ENCODE results near the gene APMAP. TPM values are rescaled to one million over a fixed set of nuclear protein-coding genes. Genes with fewer than 3 reads are reported as not detected.

APMAP gene
- total and polyA plus RNA-seq, 2 of the 13 experiments (the other 11 are each of a cell fraction or from before 2014, with no cell fraction given) = 168 to 214 TPM

DNA sequence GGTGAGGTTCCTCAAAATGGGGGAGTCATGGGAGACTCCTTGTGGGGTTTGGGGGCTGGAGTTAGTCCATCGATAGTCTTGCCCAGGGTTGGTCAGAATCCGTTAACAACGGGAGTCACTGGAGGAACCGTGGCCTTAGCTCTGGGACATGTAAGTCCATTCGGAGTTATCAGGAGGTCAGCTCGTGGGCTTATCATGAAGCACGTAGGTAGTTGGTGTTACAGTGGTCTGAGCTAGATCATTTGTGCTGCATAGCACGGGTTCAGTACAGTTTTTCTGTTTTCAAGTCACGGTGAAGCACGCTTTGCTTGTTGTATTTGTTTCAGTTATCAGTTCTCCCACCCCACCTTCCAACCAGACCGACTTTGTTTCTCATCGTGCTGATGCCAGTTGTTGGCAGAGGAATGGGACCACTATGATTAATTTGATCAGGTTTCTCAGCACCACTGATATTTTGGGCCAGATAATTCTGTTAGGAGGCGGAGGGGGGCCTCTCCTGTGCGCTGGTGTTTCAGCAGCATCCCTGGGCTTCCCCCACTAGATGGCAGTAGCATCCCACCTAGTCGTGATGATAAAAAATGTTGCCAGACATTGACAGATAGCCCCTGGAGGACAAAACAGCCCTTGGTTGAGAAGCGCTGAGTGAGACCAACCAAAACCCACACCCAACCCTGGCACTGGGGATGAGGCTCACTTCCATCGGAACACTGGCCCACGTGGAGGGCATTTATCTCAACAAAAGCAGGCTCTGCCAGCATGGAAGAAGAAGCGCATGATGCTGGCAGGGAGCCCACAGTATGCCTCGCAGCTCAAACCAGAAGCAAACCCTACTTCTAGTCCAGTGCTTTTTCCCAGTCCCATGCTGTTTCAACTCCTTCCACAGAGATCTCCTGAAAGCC, 2.2 kb upstream of the APMAP start (continued):
- TF ChIP-seq, protein P1, sequence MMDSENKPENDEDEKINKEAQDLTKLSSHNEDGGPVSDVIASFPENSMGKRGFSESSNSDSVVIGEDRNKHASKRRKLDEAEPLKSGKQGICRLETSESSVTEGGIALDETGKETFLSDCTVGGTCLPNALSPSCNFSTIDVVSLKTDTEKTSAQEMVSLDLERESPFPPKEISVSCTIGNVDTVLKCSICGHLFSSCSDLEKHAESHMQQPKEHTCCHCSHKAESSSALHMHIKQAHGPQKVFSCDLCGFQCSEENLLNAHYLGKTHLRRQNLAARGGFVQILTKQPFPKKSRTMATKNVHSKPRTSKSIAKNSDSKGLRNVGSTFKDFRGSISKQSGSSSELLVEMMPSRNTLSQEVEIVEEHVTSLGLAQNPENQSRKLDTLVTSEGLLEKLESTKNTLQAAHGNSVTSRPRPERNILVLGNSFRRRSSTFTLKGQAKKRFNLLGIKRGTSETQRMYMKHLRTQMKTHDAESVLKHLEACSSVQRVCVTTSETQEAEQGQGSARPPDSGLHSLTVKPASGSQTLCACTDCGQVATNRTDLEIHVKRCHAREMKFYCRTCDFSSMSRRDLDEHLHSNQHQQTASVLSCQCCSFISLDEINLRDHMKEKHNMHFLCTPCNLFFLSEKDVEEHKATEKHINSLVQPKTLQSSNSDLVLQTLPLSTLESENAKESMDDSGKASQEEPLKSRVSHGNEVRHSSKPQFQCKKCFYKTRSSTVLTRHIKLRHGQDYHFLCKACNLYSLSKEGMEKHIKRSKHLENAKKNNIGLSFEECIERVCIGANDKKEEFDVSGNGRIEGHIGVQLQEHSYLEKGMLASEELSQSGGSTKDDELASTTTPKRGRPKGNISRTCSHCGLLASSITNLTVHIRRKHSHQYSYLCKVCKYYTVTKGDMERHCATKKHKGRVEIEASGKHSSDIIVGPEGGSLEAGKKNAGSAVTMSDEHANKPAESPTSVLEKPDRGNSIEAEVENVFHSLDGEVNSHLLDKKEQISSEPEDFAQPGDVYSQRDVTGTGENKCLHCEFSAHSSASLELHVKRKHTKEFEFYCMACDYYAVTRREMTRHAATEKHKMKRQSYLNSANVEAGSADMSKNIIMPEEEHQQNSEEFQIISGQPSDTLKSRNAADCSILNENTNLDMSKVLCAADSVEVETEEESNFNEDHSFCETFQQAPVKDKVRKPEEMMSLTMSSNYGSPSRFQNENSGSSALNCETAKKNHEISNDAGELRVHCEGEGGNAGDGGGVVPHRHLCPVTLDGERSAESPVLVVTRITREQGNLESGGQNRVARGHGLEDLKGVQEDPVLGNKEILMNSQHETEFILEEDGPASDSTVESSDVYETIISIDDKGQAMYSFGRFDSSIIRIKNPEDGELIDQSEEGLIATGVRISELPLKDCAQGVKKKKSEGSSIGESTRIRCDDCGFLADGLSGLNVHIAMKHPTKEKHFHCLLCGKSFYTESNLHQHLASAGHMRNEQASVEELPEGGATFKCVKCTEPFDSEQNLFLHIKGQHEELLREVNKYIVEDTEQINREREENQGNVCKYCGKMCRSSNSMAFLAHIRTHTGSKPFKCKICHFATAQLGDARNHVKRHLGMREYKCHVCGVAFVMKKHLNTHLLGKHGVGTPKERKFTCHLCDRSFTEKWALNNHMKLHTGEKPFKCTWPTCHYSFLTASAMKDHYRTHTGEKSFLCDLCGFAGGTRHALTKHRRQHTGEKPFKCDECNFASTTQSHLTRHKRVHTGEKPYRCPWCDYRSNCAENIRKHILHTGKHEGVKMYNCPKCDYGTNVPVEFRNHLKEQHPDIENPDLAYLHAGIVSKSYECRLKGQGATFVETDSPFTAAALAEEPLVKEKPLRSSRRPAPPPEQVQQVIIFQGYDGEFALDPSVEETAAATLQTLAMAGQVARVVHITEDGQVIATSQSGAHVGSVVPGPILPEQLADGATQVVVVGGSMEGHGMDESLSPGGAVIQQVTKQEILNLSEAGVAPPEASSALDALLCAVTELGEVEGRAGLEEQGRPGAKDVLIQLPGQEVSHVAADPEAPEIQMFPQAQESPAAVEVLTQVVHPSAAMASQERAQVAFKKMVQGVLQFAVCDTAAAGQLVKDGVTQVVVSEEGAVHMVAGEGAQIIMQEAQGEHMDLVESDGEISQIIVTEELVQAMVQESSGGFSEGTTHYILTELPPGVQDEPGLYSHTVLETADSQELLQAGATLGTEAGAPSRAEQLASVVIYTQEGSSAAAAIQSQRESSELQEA (CRISPR knock-in tag; IDR thresholded peaks at IDR 0.05; ENCODE audit: not compliant biosample characterization) = no peak
- 0 out of 2 replicates have a peak, but pooled peaks have one; percentile 45 for TF ChIP-seq DZIP1 (CRISPR knock-in tag; IDR thresholded peaks at IDR 0.05)
- no peak for TF ChIP-seq TAF1 (CRISPR knock-in tag; IDR thresholded peaks at IDR 0.05)
- peak; percentile 100 for TF ChIP-seq HOXA5 (CRISPR knock-in tag; IDR thresholded peaks at IDR 0.05)
- TF ChIP-seq, protein P2, sequence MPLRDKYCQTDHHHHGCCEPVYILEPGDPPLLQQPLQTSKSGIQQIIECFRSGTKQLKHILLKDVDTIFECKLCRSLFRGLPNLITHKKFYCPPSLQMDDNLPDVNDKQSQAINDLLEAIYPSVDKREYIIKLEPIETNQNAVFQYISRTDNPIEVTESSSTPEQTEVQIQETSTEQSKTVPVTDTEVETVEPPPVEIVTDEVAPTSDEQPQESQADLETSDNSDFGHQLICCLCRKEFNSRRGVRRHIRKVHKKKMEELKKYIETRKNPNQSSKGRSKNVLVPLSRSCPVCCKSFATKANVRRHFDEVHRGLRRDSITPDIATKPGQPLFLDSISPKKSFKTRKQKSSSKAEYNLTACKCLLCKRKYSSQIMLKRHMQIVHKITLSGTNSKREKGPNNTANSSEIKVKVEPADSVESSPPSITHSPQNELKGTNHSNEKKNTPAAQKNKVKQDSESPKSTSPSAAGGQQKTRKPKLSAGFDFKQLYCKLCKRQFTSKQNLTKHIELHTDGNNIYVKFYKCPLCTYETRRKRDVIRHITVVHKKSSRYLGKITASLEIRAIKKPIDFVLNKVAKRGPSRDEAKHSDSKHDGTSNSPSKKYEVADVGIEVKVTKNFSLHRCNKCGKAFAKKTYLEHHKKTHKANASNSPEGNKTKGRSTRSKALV (CRISPR knock-in tag; IDR thresholded peaks at IDR 0.05) = no peak
- TF ChIP-seq ZNF724P (CRISPR knock-in tag; IDR thresholded peaks at IDR 0.05; ENCODE audit: borderline replicate concordance) = no peak
- no peak for TF ChIP-seq GZF1 (CRISPR knock-in tag; IDR thresholded peaks at IDR 0.05)
- TF ChIP-seq KDM2A (CRISPR knock-in tag; IDR thresholded peaks at IDR 0.05; ENCODE audit: borderline replicate concordance, low read depth) = peak; percentile 62
- no peak for TF ChIP-seq KDM6A (CRISPR knock-in tag; IDR thresholded peaks at IDR 0.05; ENCODE audit: low read depth)
- TF ChIP-seq RNF2 (conservative IDR thresholded peaks at IDR 0.05; ENCODE audit: low read depth) = no peak
- TF ChIP-seq ATF1 (CRISPR knock-in tag; IDR thresholded peaks at IDR 0.05) = no peak
- TF ChIP-seq ZNF44 (CRISPR knock-in tag; IDR thresholded peaks at IDR 0.05) = no peak
- no peak for TF ChIP-seq ZNF557 (CRISPR knock-in tag; IDR thresholded peaks at IDR 0.05)
- no peak for TF ChIP-seq ZFP36L1 (CRISPR knock-in tag; IDR thresholded peaks at IDR 0.05)
- TF ChIP-seq FOXM1 (CRISPR knock-in tag; IDR thresholded peaks at IDR 0.05) = no peak
- no peak for TF ChIP-seq TP53 (CRISPR knock-in tag; conservative IDR thresholded peaks at IDR 0.05)
- 0 out of 2 replicates have a peak, but pooled peaks have one; percentile 18 for TF ChIP-seq ZBTB7B (CRISPR knock-in tag; IDR thresholded peaks at IDR 0.05)
- no peak for TF ChIP-seq RFXANK (CRISPR knock-in tag; IDR thresholded peaks at IDR 0.05)

Measured in HepG2 (cell line).